Kidney capillary endothelial cell (primary cell): Measurements from ENCODE around the gene SLC45A3.
"Not testable (repeated sequence)": the region's sequence is repeated elsewhere in the genome, so short reads cannot be mapped to it uniquely, and the experiment has no call there.

Experiments used
- DNase-seq: peaks from one replicate; pipeline ENCODE4 v3.0.0-alpha.2; 2018; ENCODE audit warnings: low spot score

SLC45A3 gene

GRCh38 chr1:205667909-205668643 is 12.2 kb downstream of the SLC45A3 start:
- no peak for DNase-seq

- no peak for DNase-seq
These were observed 13.7 kb downstream of the SLC45A3 start for GRCh38 chr1:205666372-205667166.

GRCh38 chr1:205665201-205666045 is 14.9 kb downstream of the SLC45A3 start:
- DNase-seq: no peak

- no peak for DNase-seq
These were observed 15.8 kb downstream of the SLC45A3 start for GRCh38 chr1:205664399-205665017.

GRCh38 chr1:205663286-205663936 is 16.9 kb downstream of the SLC45A3 start:
- no peak for DNase-seq

GRCh38 chr1:205662791-205663190 is 17.5 kb downstream of the SLC45A3 start:
- DNase-seq: no peak

- DNase-seq: no peak
These were observed 18.1 kb downstream of the SLC45A3 start for GRCh38 chr1:205662135-205662738.

- no peak for DNase-seq
These were observed 18.7 kb downstream of the SLC45A3 start for GRCh38 chr1:205661429-205662134.

- no peak for DNase-seq
These were observed 19.9 kb downstream of the SLC45A3 start for GRCh38 chr1:205660361-205660760.

- peak; percentile 74 for DNase-seq
These were observed 21.2 kb downstream of the SLC45A3 start for GRCh38 chr1:205658943-205659581.

- no peak for DNase-seq
These were observed 24.1 kb downstream of the SLC45A3 start for GRCh38 chr1:205656236-205656635.

GRCh38 chr1:205652984-205653383 is 27.3 kb downstream of the SLC45A3 start:
- DNase-seq: no peak

- DNase-seq: no peak
These were observed 30.1 kb downstream of the SLC45A3 start for GRCh38 chr1:205650241-205650640.

- no peak for DNase-seq
These were observed 34.8 kb downstream of the SLC45A3 start for GRCh38 chr1:205645519-205645918.

GRCh38 chr1:205642679-205643307 is 37.5 kb downstream of the SLC45A3 start:
- DNase-seq: no peak

- DNase-seq: no peak
These were observed 40.7 kb downstream of the SLC45A3 start for GRCh38 chr1:205639567-205639966.

GRCh38 chr1:205637854-205638468 is 42.3 kb downstream of the SLC45A3 start:
- DNase-seq: no peak

GRCh38 chr1:205636732-205637131 is 43.6 kb downstream of the SLC45A3 start:
- no peak for DNase-seq

GRCh38 chr1:205636138-205636530 is 44.2 kb downstream of the SLC45A3 start:
- DNase-seq: not testable (repeated sequence)
